NCI-H1436 treated with DMSO at 0.1 percent for 48 hours (cell line): ENCODE data around the gene DHX15.
"Not testable (repeated sequence)": the region's sequence is repeated elsewhere in the genome, so short reads cannot be mapped to it uniquely, and the experiment has no call there.

Experiments used
- DNase-seq: peaks from one replicate; lab custom pipeline; 2025; lab: John Stamatoyannopoulos, UW

Gene DHX15

DNA sequence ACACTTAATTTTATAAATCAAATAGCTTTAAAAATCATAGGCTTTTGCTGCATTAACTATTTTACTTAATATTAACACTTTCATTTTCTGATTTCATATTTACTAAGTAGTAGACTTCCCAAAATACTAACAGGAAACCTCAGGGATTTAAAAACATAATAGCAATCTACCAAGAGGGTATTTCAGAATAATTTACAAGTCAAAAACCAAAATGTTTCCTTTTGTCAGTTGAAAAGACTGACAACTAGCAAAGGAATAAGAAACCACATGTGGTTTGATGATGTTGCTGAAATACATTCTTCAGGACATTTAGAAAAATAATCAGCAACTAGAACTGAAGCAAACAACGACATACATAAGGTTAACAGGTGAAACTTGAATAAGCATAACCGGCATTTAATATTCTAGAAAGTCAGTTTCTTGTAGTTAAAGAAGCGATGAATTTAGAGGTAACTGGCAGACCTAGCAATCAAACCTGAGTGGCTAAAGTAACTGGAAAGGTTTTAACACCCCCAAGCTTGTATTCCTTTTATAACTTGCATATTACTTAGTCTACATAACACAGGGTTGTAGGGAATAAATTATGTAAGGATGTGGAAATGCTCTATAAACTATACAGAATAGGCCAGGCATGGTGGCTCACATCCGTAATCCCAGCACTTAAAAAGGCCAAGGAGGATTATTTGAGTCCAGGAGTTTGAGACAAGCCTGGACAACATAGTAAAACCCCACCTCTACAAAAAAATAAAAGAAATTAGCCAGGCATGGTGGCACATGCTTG lies 40.0 kb downstream of the DHX15 start:
- DNase-seq = no peak

DNA sequence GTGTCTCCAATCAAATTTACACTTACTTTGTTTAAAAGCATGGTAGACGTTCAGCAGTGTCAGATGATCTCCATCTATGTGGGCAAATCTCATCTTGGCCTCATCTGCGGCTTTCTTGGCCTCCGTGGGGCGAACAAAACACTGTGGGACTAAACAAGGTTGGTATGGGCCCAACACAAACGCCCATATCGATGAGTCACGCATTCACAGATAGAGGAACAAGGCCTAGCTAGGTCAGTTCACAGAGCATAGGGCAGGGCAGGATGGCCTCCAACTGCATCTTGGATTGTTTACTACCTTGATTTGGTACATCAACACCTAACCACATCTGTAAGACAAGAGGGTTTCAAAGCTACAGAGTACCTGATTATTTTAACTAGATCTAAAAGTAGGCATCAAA lies 47.3 kb downstream of the DHX15 start:
- DNase-seq = no peak

DNA sequence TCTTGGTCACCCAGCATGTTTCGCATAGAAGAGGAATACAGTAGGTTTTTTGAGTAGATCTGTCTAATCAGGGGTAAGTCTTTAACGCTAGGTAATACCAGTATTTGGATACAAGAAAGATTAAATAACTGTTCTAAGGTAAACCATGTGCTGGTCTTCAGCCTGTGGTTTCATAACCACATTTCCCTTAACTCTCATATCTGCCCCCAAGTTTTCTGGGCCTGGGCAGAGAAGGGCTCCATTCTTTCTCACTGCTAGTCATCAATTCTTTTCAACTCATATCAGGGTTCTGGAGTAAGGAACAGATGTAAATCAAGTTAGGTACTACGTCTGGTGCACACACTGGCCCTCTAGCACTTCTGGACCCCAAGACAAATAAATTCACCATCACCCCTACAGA lies 49.0 kb downstream of the DHX15 start:
- no peak for DNase-seq

DNA sequence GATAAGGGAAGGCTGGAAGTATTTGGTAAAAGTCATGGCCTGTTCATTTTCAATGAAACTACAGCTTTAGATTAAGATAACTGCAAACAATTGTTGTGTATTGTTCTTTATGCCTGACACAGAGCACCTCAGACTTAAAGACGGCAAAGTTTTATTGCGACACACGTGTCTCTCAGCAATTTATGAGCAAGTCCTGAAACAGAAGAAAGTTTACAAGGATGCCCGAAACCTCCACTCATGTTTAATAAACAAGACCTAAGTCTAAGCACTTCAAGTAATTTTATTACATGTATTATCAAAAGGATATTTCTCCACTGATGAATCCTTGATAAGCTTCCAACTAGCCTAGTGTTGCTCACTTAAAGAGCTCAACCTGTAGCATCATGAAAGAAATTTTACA lies 51.0 kb downstream of the DHX15 start:
- no peak for DNase-seq

DNA sequence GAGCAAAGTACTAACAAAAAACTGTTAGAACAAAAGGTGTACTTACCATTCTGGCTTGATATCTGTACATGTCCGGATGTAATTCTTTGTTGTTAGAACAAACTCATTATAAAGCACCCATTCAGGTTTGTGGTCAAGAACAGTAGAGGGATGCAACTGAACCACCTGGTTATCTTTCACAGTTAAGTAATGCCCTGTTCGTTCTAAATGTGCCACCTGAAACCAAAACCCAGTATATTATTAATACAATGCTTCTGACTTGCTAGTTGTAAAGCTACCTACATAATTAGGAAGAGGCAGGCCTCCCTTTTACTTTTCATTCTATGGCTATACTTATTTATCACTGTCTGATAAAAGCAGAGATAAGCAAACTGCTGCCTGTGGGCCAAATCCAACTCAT lies 54.8 kb downstream of the DHX15 start:
- DNase-seq = no peak

DNA sequence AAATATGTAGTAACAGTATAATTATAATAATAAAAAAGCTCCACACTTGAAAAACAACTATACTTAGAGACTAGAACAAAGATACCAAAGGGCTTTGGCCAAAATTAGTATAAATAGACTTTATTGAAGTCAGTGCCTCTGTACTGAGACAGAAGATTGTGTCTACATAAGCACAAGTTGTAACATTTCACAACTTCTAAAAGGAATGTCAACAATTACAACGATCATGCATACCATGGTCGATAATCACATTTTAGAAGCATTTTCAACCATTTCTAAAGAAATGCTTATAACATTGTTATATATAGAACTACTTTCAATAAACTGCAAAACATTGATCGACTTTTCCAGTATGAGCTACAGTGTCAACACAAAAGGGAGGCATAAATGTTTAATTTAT lies 57.0 kb downstream of the DHX15 start:
- no peak for DNase-seq

DNA sequence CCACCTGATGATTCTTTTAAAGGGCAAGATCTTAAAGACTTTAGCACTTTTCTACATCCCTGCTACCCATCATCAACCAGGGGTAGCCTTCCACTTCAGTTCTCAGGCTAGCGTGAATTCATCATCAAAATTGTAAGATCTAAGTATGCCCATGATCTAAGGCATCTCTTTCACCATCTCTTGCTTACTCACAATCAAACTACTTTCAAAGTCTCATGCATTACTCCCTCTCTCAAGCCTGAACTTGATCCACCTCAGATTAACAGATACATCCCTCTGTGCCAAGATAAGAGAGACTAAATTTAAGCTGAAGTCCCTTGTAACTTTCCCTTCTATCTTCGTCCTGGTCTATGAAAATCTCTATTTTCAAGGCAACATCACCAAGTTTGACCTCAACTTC lies 62.8 kb downstream of the DHX15 start:
- DNase-seq = no peak

DNA sequence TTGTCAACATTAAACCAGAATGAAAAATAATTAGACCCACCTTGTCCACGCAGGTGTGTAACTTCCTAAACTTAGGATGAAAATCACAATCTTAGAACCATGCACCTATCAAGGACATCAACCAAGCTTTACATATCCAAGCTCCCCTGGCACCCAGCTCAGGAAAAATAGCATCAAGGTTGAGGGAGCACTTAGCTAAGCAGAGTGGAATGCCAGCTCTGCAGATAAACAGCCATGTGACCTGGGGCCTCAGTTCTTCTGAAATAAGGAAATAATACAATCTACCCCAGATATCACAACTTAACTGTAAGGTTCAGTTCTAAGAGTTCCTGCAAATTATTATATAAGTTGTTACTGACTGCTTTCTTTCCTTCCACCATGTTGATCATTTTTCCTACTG lies 64.7 kb downstream of the DHX15 start:
- DNase-seq = no peak

DNA sequence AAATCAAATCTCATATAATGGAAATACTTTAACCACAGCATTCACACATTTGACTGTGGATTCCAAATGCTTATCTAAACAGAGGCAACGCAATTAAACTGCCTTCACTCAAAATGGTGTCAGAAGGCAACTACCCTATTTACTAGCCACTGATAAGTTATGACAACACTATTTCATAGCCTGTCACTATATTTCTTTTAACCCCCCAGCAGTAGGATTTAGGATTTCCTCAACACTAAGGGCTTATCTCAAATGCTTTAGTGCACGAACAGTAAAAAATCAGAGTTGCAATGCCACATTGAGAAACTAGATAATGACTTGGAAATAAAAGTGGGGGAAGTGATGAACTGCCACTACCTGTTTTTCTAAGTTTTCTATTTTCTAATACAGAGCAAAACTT lies 66.7 kb downstream of the DHX15 start:
- no peak for DNase-seq

DNA sequence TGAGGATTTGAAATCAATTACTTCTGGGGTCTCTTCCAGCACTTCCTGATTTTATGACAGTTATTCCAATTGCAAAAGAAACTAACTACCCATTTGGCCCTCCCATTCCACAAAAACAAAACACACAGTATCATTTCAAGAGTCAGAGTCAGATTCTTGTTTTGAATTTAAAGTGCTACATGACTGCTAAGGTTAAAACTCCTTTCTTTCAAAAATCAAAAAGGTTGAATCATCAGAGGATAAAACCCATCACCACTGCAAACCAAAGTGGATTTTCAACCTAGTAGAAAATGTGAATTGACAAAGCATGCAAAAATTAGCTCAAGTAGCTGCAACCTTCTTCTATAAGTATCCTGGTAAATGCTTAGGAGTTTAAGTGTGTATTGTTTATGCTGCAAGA lies 67.4 kb downstream of the DHX15 start:
- no peak for DNase-seq

DNA sequence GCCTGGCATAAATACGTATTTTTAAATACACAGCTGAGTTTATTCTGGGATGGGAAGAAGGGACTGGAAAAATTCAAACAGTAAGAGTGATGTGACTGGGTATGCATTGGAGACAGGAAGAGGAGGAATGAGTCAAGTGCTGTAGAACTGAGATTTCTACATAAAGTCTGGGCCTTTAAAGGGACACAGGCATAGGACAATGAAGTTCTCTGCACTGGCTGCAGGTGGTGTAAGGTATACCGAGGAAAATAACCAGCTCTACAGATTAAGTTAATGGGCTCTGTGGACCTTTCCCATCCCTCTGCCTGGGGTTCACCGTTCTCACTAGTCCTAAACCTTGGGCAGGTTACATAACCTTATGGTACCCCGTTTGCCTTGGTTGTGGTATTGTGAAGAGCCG lies 68.7 kb downstream of the DHX15 start:
- DNase-seq = no peak

DNA sequence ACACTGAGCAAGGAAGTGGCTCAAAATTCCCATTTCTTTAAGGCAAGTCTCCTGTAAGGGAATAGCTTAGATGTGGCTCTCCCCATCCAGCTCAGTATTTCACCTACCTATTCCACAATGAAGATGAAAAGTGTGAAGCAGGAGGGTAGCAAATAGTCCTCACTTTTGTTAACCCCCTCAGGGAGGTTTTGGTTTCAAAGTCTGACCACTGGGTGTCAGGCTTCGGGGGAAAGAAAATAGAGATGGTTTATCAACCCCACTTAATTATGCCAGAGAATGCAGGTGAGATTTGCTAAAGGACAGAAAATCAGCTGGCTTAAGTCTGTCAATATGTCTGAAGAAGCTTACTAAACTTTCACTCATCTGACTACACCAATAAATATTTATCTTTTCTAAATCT lies 69.5 kb downstream of the DHX15 start:
- DNase-seq = no peak

DNA sequence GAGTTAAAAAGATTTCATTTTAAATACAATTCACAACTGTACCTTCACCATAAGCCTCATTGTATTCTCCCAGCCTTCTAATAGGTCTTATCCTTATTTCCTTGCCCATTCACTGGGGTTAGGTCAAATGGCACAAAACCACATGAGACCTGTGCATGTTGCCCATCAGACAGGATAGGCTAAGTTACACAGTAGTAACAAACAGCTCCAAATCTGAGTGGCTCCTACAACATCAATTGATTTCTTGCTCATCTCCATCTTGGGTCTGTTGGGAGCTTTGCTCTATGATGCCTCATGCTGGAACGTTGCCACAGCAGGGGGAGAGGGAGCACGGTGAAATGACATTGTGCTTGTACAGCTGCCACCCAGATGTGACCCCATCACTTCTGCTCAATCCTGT lies 70.6 kb downstream of the DHX15 start:
- DNase-seq = no peak

DNA sequence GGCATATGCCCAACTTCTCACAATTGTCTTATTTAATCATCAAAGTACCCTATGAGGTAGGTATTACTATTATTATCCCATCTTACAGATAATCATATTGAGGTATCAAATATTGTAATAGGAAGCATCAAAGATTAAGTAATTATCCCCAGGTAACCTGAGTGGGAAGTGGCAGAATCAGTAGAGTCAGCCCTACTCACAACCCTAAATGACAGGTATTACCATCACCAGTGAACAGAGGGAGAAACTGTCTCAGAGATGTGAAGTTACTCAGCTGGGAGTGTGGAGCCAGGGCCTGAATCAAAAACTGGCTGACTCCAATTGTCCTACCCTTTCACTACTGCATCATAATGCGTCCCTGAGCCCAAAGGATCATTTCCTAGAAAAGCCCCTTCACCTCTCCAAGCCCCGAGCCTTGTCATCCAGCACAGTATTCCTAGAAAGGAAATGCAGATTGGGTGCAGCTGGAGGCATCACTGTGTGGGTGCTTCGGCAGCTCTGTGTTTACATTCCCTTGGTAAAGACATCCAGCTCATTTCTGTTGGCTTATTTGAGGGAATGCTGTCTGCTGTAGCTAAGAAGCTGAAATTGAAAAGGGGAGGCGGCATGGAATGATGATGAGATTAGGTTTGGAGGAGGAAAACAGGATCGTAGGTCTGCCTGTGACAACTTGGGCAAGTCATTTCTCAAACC lies 72.8 kb downstream of the DHX15 start:
- DNase-seq = no peak

DNA sequence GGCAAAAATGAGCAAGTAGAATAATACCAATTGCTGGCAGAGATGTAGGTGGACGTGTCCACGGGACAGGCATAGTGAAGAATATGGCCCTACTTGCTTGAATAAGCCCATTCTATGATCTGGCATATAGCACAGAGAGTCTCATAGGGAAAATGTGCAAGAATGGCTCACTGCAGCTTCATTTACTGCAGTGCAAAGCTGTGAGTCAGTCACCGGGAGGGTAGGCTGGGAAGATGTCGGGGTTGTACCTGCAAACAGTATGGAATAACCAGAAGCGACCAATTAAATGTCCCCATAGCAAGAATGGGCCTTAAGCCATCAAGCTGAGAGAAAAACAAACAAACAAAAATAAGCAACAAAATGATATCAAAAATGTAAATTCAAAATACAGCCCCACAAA lies 74.3 kb downstream of the DHX15 start:
- DNase-seq = no peak

DNA sequence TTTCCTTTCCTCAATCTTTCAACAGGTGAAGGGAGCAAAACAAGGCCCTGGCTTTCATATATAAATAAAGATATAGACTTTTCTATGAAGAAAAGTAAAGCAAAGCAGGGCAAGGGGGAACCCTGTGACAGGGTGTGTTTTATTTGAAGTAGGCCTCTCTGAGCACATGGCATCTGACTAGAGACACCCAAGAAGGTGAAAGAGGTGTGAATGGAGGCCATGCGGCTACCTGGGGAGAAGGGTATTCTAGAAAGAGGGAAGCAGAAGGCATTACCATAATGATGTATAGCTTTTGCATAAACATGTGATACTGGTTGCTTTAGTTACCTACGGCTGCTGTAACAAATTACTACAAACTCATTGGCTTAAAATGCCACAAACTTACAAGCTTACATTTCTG lies 75.8 kb downstream of the DHX15 start:
- DNase-seq = no peak

DNA sequence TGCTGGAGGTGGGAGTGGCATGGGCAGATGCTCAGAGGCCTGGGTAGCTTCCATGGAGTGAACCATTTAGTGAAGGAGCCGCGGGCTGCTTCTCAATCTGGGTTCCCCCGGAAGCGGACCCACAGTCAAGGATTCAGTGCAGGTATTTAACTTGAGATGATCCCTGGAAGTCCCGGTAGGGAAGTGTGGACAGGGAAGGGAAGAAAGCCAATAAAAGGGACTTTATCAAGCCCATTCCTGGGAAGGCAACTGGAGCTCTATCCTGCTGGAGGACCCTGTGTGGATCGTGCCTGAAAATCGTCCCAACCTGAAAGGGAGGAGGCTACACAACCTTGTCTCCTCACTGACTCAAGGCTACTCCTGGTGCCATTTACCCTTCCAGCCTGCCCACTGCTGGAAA lies 76.9 kb downstream of the DHX15 start:
- DNase-seq = no peak

DNA sequence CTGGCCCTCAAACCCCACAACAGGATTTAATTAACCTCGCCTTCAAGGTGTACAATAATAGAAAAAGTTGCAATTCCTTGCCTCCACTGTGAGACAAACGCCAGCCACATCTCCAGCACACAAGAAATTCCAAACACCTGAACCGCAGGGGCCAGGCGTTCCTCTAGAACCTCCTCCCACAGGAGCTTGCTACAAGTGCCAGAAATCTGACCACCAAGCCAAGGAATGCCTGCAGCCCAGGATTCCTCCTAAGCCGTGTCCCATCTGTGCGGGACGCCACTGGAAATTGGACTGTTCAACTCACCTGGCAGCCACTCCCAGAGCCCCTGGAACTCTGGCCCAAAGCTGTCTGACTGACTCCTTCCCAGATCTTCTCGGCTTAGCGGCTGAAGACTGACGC lies 81.3 kb downstream of the DHX15 start:
- DNase-seq = not testable (repeated sequence)

DNA sequence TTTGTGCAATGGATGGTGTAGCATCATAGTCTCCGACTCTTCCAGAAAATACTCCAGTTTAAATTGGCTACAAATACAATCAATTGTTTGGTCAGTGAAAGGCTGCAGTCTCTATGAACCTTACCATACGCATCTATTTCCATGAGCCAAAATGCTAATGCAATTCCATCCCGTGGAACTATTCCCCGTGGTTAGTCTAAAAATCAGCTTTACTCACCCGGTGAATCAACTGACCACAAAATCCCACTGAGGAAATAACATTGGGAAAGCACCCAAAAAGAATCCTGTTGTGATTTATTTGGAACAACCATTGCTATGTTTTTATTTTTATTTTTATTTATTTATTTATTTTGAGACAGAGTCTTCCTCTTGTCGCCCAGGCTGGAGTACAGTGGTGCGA lies 87.1 kb downstream of the DHX15 start:
- no peak for DNase-seq

DNA sequence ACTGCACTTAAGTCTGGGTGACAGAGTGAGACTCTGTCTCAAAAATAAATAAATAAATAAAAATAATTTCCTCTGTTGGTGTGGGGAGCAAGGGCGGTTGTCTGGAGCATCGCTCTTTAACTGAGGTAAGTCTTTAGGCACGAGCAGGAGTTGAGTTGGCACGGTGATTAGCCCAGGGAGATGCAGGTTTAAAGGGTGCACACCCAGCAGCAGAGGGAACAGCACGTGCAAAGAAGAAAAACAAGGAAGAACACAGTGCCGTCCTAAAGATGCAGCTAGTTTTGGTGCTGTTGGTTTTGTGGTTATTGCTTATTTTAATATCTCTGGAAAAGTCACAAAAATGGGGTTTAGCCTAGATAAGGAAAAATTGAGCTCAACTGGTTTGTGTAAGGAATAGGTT lies 87.8 kb downstream of the DHX15 start:
- DNase-seq = no peak

DNA sequence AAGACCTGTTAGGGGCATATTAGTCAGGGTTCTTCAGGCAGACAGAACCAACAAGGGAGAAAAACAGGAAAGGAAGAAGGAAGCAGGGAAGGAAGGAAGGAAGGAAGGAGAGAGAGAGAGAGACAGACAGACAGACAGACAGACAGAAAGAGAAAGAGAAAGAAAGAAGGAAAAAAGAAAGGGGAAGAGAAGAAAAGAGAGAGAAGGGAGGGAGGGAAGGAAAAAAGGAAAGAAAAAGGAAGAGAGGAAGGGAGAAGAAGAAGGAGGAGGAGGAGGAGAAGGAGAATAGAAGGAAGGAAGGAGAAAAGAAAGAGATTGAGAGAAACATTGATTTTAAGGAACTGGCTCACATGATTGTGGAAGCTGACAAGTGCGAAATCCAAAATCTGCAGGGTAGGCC lies 89.0 kb downstream of the DHX15 start:
- DNase-seq = no peak

DNA sequence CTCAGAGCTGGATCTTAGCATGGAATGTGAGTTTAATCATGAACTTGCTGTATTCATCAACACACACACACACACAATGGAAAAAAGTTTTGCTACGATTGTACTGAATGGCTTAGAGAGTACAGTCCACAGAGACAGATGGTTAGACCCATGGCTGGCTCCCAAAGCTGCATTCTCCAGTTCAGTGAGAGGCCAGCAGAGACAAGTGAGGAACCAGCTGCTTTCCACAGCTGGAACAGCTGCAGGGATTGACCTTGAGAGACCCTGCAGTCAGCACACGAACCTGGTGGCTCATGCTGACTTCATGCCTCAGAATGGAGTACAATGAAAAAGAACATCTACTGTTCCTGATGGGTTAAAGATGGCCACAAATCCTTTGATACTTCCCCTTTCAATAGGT lies 94.5 kb downstream of the DHX15 start:
- DNase-seq = no peak

DNA sequence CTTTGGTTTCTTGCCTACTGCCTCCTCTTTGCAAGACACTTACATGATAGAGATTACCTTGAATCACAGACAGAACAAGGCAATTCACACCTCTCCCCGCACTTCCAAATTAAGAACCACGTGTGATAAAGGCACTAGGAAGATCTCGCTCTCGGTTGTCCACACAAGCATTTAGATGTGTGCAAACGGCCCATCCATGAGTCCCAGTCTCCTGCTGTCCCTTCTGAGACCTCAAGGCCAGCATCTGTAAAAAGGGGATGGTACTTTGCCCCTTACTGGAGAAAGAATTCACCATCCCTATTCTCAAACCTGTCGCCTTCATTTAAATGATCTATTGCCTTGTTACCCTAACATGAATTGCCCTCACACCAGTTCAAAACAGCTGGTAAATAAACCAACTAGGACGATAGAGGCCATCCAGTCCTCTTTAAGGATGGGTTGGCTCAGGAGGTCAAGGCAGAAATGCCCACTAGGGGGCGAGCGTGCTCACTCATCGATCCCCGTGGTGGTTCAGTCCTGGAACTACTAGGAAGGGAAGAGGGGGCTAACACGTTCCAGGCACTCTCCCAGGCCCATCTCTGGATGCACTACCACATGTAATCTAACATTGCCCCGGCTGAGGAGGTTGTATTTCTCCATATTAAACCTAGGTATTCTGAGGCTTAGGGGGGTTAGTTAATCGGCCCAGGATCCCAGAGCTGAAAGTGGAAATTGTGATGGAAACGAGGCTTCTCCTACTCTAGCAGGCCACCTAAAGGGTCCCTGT lies 95.8 kb downstream of the DHX15 start:
- DNase-seq = no peak
